NCI-H1694 (cell line): ENCODE measurements around the gene TNFRSF19.

Experiments used
- DNase-seq: peaks from one replicate; lab custom pipeline; 2025; lab: John Stamatoyannopoulos, UW

The TNFRSF19 gene

GRCh38 chr13:23605831-23606230 lies 35.6 kb downstream of the TNFRSF19 start:
- DNase-seq, result no peak

GRCh38 chr13:23608138-23608537 lies 37.9 kb downstream of the TNFRSF19 start:
- DNase-seq, result no peak

DNA sequence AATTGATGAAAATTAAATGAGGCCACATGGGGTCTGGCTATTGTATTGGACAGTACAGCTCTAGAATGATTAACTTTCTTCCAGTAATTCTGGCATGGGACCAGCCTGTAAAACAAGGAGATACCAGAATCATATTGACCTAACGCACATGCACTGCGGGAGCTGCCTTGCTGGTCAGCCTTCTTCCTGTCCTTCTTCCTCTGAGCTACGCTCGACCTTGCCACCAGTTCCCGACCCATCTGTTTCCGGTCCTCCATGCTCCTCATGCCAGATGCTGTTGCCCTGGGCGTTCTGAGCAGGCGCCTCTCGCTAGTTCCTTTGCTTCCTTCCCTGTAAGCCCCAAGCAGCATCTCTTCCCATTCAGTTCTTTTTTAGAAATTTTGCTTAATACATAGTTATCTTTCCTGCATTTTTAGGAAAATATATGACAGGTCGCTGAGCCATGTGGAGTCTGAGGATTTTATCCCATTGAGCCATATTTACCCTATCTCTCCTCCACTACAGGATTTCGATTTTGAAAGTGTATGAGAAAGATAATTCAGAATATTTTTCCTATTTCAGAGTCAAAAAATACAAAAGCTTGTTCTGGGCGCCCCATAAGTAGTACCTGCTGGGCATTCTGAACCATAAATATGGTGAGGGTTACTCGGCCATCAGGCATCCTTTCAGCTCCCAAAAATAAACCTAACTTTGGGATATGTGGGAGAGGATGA lies 38.6 kb downstream of the TNFRSF19 start:
- DNase-seq, result peak; percentile 17

DNA sequence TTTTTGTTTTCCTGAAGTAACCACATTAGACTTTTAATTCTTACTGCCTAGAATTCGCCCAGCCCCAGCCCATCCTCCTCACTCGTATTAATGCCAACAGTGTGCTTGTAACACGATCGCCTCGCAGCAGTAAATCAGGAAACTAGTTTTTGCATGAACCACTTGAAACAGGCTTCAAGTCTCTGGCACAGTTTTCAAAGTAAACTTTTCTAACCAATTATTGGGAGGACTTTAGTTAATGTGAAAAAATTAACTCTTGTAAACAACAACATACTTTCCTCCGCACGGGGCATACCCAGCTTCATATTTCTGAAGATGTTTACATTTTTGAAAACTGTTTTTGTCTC lies 39.2 kb downstream of the TNFRSF19 start:
- DNase-seq, result no peak

- DNase-seq, result no peak
Observed at GRCh38 chr13:23609874-23610576, 39.8 kb downstream of the TNFRSF19 start.

DNA sequence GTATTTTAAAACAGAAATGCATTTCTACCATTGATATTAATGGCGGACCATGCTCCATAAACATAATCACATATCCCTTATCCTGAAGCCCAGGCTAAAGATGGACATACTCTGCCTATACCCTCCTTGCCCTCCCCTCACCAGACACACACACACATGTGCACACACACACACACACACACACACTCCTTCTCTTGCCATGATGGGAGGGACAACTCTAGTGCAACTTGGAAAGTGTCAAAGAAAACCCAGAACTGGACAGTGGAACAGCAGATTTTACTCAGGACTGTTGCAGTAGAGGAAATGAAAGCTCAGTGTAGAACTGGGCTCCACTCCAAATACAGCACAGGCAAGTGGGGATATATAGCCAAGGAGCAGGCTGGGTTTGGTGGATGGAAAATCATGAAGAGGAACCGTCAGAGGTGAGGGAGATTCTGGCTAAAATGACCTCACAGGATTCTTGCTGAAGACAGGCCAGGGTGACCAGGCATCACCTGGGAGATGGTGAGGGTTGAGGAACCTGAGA lies 40.8 kb downstream of the TNFRSF19 start:
- DNase-seq, result no peak

GRCh38 chr13:23612182-23612581 lies 42.0 kb downstream of the TNFRSF19 start:
- no peak for DNase-seq

DNA sequence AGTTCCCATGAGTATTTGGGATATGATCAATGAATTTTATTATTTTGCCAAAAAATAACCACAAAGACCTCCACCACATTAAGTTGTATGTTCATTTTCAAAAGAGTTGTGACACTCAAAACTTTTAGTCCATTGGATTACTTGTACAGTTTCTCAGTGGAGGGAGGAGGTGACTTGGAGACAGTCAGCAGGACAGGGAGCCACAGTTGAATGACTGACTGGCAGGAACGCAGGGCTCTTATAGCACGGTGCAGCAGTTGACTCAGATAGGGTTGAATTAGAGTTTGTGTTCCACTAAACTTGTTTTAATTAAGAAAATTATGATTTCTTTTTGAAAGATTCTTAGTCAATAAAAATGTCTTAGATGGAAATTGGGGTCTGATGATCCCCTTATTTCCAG lies 42.5 kb downstream of the TNFRSF19 start:
- no peak for DNase-seq

DNA sequence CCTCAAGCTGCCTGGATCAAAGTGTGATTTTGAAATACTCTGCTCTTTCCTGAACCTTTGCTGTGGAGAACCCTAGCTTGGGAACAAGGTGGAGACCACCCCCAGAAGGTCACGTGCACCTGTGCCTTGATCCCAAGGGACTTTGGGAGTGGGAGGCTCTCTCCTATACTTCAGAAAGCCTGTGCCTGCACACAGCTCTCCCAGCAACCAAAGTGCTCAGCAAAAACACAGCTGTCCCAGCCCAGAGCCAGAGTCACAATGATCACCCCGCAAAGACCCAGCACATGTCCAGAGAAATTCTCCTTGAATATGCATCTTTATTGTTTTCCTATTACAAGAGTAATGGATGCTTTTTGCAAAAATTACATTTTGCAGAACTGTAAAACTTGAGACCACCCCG lies 43.4 kb downstream of the TNFRSF19 start:
- no peak for DNase-seq

GRCh38 chr13:23615395-23616081 lies 45.3 kb downstream of the TNFRSF19 start:
- no peak for DNase-seq

DNA sequence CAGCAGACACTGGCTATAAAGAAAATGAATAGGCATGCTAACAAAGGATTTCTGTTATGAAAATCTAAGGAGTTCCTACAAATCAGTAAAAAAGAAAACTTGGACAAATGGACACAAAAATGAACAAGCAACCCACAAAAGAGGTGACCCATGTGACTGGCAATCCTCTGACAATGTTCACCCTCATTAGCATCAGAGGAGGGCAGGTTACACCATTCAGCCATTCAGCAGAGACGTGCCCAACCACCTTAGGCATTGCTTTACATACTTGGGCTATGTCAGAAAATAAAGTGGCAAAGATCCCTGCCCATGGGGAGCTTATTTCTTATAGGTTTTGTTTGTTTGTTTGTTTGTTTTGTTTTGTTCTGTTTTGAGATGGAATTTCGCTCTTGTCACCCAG lies 46.0 kb downstream of the TNFRSF19 start:
- no peak for DNase-seq

GRCh38 chr13:23617551-23618024 lies 47.4 kb downstream of the TNFRSF19 start:
- DNase-seq, result no peak

GRCh38 chr13:23618341-23618740 lies 48.1 kb downstream of the TNFRSF19 start:
- DNase-seq, result no peak

DNA sequence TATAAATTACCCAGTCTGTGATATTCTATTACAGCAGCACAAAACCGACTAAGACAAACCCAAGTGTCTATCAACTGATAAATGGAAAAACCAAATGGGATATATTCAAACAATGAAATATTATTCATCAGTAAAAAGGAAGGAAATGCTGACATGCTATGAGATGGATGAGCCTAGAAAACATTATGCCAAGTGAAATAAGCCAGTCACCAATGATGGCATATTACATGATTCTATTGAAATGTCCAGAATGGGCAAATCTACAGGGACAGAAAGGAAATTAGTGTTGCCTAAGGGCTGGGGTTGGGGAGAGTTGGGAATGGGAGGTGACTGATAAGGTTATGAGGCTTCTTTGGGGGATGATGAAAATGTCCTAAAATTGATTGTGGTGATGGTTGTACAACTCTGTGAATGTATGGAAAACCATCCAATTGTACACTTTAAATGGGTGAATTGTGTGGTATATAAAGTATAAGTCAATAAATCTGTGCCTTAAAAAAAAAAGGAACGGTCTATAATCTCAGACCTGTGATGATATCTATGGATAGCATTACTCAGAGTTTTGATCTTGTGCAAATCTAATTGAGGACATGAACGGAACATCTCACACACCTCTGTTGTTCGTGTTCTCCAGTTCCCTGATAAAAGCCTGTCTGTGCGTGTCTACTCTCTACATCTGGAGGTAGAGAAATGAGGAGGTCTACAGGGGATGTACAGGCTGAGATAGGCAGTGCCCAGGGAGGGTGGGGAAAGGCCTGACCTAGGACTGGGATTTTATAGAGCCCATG lies 49.0 kb downstream of the TNFRSF19 start:
- DNase-seq, result no peak

- DNase-seq, result no peak
Observed at GRCh38 chr13:23620211-23620610, 50.0 kb downstream of the TNFRSF19 start.

DNA sequence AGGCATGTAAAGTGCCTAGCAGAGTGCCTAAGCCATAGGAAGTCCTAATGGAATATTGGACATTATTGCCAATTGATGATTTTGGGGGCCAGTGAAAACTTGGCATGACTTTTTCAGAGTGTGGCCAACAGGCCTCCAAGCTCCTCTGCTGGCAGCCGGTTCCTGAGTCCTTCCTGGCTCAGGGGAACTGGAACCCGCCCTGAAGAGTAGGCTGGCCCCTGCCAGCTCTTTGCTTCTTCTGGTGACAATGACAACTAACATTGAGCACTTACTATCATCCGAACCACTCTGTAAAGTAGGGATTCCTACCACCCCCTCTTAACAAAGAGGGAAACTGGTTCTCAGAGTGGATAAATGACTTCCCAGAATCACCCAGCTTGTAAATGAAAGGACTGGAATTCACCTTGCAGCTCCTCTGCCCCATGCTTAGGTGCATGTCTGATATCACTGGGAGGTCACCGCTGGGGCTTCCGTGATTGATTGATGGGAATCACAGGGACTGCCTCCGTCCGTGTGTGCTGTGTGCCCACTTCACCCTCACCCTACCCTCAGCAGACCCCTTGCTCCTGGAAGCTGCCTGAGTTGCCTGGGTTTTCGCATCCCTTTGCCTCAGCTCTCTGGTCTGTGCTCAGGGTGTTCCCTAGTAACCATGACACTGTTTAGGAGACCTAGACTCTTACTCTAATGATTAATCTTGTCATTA lies 50.6 kb downstream of the TNFRSF19 start:
- DNase-seq, result no peak

DNA sequence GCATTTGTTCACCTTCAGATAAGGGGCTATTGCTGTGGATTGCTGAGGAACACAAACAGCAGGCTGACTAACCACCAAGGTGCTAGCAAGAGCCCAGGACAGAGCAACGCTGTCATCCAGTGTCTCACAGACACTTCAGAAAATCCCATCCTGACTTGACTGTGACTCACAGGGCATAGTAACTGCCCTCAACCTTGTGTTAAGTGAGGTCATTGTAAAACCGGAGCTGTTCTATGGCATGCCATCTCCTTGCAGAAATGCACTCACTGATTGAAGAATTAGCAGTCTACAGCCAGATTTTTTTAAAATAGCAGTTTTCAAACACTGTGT lies 51.1 kb downstream of the TNFRSF19 start:
- no peak for DNase-seq

DNA sequence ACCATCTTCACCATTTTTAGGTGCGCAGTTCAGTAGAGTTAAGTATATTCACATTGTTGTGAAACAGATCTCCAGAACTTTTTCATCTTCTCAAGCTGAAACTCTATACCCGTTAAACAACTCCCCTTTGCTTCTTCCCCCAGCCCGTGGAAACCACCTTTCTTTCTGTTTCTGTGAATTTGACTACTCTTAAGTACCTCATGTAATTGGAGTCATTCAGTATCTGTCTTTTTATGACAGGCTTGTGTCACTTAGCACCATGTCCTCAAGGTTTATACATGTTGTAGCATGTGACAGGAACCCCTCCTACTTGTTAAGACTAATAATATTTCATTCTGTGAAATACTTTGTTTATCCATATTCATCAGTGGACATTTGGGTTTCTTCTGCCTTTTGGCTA lies 52.8 kb downstream of the TNFRSF19 start:
- DNase-seq, result no peak

GRCh38 chr13:23623394-23623793 lies 53.2 kb downstream of the TNFRSF19 start:
- no peak for DNase-seq

- DNase-seq, result no peak
Observed at GRCh38 chr13:23626700-23627099, 56.5 kb downstream of the TNFRSF19 start.

- no peak for DNase-seq
Observed at GRCh38 chr13:23627410-23627809, 57.2 kb downstream of the TNFRSF19 start.

DNA sequence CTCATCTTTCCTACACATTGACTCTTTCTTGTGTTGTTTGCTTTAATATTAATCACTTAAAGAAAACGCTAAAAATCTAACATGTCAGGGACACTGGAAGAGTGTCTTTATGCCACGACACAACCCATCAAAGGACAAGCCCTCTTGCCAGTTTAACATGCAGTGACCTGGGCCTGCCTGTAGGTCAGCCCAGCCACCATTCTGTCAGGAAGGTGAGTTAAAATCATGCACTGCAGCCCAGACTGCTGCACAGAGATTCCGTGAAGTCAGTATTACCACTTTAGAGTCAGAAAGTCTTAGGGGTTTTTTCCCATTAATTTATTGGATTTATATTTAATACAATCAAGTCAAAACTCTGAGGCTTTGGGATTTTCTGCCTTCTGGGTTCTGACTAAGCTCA lies 58.0 kb downstream of the TNFRSF19 start:
- no peak for DNase-seq
